Activated CD8-positive, alpha-beta memory T cell treated with anti-CD3 and anti-CD28 coated beads for 1 hour (primary cell): ENCODE data around the gene C5orf47.

Experiments
- DNase-seq, 2 donors: peaks; one replicate each; pipeline ENCODE4 v3.0.0-alpha.2; 2020; ENCODE audit warnings: low read depth in 1 of 2; ENCODE audit errors: extremely low read depth in 1 of 2

Gene C5orf47

DNA sequence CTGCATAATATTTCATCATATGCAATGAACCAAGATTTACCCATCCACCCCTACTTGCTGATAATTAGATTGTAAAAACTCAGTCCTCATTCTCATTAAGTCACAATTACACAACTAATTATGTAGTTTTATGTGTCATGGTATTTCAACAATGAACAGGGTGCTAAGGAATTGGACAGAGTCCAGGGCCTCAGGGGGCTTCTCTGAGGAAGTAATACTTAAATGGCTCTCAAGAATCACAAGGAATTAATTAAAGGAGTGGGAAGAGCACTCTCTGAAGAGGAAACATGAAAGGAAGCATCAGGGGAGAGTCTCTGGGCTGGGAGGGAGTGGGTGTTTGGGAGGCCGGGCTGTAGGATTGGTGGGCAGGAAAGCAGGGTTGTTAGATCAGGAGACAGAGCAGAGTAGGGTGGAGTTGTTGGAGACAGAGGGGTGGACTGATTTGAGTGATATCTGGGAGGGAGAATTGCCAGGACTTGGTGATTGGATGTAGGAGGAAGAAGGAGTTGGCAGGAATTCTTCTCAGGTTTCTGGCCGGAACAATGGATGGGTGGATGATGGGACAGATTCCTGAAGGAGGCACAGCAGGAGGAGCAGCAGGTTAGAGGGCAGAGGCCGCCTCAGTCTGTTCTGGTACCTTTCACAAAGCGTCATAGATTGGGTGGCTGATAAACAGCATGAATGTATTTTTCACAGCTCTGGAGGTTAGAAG lies 33.6 kb downstream of the C5orf47 start:
- DNase-seq = no peak

DNA sequence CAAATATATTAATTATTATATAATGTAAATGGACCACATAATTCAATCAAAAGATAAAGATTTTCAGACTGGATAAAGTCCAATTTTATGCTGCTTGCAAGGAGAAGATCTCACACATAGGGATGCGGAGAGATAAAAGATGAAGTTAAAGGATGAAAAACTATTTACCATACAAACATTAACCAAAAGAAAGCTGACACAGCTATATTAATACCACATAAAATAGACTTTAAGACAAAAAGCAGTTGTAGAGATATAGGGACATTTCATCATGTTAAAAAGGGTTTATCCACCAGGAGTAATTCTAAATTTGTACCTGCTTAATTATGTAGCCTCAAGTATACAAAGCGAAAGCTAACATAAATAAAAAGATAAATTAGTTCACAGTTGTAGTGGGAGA lies 41.3 kb downstream of the C5orf47 start:
- DNase-seq = no peak

DNA sequence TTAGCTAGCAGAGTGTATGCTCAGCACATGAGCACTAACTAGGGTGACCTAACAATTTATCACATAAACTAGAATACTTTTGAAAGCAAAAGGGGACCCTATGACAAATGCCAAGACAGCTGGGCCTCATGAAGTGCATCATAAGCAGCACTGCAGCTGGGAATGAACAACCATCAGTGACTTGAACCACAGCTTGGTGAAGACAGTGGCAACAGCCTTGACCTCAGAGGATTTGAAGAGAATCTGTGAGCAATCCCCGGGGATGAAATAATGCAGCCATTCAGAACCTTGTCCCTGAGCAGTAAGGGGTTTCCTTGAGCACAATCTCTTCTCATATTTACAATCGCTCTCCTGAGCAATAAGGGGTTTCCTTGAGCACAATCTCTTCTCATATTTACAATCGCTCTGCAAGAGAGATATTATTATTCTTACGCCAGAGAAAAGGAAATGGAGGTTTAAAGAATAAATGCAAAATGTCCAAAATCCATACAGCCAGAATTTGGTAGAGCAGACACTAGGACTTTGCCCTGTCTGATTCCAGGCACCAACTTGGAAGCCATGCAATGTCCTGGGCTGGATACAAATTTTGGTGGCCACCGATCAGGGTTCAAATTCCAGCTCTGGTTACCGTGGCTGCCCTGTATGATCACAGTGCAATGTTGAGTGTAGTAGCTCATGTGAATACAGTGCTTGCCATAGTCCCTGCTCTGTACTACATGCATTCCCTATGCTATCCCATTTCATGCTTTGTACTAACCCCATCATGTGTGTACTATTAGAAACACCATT lies 55.7 kb downstream of the C5orf47 start:
- no peak for DNase-seq

DNA sequence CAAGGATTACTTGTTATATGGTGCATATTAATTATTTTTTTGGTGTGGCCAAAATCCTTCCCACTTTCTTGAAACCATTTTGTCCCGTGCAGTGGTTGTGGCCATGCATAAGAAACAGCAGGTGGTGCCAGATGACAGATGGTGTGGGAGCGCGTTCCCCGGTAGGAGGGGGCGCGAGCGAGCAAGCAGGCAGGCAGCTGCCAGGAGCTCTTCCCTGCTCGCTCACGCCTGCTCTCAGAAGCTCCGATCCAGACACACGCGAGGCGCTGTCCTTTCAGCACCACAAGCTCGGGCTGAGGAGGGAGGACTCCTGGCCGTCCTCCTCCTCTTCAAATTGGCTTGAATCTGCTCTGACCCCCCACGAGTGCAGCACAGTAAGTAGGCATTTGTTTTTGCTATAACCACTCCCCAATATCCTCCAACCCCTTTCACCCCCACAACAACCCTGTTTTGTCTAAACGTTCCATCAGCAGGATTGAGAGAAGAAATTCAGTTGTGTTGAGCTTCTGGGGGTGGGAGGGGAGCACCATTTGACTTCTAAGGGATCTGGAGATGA lies 56.6 kb downstream of the C5orf47 start, which contains the start of gene NSG2:
TSS of gene NSG2 (plus strand) at position 237 of the 556 bp plus-strand sequence. CDS start 1,050 bp downstream, outside the sequence.
- no peak for DNase-seq

GRCh38 chr5:174046558-174046957 lies 57.6 kb downstream of the C5orf47 start:
- DNase-seq = no peak

DNA sequence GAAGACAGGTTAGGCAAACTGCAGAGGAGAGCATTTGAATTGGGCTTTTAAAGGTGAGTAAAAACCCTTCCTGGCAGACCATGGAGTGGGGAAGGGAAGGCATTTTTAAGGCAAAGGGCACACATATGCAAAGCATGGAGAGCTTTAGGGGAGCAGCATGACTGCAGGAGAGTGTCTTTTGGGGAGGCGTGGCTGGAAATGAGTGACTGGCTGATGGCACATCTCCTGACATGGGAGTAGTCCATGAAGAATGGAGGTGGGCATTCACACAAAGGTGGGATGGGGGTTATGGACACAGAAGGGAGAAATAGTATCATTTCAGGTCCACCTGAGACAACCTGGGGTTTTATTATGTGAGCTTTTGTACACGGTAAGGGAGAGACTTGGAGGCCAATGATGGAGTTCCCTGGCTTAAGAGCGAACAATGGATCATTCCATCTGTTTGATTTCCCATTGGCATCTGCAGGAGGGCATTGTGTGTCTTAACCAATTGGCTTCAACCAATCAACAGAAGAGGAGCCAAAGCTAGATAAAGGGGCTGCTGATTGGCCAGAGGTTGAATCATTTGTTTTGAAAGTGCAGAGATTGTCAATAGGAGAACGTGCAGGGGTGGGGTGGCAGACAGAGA lies 58.6 kb downstream of the C5orf47 start:
- no peak for DNase-seq

DNA sequence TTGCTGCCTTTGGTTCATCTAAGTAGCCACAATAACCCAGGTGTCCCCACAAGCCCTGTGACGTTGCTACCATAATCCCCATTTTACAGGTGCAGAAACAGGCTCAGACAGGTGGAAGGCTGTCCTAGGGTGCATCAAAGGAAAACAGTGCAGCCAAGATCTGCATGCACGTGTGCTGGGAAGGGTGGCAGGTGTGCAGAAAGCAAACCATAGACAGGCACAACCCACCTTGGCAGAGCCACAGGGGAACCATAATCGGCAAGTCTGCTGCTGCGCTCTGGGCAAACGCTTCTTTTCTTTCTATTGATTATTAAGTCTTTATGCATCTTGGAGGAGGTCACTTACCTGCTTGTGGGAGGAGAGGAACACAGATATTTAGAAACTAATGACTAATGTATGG lies 63.7 kb downstream of the C5orf47 start:
- DNase-seq = no peak

GRCh38 chr5:174053905-174054304 lies 64.9 kb downstream of the C5orf47 start:
- no peak for DNase-seq
